Measurements from ENCODE around the gene SCGB3A1. TPM values are rescaled to one million over a fixed set of nuclear protein-coding genes. Genes with fewer than 3 reads are reported as not detected.

Gene SCGB3A1
- total and polyA plus RNA-seq, 8 donors: 1.1 to 104 (median 2.9) TPM

DNA sequence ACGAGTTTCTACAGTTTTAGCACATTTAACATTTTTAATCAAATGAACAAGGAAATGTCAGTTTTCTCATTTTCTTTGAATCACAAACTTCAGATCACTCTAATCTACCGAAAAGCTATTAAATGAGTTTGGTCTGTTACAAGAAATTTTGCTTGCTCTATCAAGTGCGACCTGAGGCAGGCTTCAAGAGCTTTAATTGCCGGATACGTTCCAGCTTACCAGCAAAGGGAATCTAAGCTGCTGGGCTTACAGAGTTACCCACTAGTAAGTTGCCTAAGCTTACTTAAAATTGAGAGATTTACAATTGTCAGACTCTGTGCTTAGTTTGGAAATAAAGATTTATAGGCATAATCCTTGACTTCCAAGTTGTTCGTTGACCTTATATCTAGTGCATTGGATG is 10.6 kb downstream of the SCGB3A1 start:
- intact Hi-C loops (cut with DNase I): no loop called here
- peaks cover 0 to 23% of the 10 kb centered on the region in 2 donors for H3K36me3 ChIP-seq
- no peak for ATAC-seq
- H3K4me1 ChIP-seq: no peaks in the 10 kb centered on the region
- DNase-seq: no peak
- TF ChIP-seq, protein P1, sequence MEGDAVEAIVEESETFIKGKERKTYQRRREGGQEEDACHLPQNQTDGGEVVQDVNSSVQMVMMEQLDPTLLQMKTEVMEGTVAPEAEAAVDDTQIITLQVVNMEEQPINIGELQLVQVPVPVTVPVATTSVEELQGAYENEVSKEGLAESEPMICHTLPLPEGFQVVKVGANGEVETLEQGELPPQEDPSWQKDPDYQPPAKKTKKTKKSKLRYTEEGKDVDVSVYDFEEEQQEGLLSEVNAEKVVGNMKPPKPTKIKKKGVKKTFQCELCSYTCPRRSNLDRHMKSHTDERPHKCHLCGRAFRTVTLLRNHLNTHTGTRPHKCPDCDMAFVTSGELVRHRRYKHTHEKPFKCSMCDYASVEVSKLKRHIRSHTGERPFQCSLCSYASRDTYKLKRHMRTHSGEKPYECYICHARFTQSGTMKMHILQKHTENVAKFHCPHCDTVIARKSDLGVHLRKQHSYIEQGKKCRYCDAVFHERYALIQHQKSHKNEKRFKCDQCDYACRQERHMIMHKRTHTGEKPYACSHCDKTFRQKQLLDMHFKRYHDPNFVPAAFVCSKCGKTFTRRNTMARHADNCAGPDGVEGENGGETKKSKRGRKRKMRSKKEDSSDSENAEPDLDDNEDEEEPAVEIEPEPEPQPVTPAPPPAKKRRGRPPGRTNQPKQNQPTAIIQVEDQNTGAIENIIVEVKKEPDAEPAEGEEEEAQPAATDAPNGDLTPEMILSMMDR (IDR thresholded peaks at IDR 0.05): no peak
- no peak overlapping the region for H3K4me3 ChIP-seq
- no peaks in the 10 kb centered on the region for H3K9me3 ChIP-seq
- peaks cover 0 to 5% of the 10 kb centered on the region in 2 donors for H3K27me3 ChIP-seq
- H3K27ac ChIP-seq: no peak overlapping the region

DNA sequence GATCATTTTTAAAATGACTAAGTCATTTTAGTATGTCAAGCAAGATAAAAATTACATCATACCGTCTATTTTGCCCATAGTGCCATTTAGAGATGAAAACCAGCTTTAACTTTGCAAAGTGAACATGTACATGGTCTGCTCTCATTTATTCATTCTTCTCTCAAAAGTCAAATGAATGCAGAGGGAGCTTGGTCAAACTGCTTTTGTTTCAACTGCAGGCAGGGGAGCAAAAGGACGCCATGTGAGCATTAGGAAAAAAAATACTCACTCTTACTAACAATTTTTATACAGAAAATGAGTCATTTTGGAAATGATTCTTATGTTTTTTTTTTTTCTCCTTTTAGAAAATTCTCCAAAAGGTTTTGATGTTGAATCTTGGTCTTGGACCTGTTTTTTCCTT is 15.7 kb downstream of the SCGB3A1 start:
- Histone ChIP-seq H3K9me3 (no peaks in the 10 kb centered on the region), H3K27me3 (no peaks in the 10 kb centered on the region), H3K4me1 (no peaks in the 10 kb centered on the region), H3K27ac (no peak overlapping the region), H3K4me3 (no peak overlapping the region), H3K36me3 (peaks cover 0 to 65% of the 10 kb centered on the region in 2 donors)
- DNase-seq (no peak), ATAC-seq (no peak)
- intact Hi-C loops (cut with DNase I): no loop called here
- TF ChIP-seq, protein P1 (IDR thresholded peaks at IDR 0.05): no peak

DNA sequence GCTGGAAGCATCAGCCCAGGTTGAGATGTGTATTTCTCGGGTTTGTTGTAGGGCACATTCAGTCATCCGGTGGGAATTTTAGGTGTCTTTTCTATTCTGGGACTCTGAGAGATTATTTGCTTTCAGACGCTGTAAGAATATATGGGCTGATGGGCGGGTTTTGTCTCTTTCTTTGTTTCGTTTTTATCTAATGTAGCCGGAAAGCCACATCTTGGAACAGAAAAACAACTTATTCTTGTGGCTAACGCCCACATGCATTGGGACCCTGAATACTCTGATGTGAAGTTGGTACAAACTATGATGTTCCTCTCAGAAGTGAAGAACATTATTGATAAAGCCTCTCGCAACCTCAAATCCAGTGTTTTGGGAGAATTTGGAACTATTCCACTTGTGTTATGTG is 22.4 kb downstream of the SCGB3A1 start:
- Histone ChIP-seq H3K27me3 (no peaks in the 10 kb centered on the region), H3K4me3 (no peak overlapping the region), H3K9me3 (no peaks in the 10 kb centered on the region), H3K36me3 (peaks cover 0 to 78% of the 10 kb centered on the region in 2 donors), H3K27ac (no peak overlapping the region), H3K4me1 (no peaks in the 10 kb centered on the region)
- ATAC-seq (no peak), DNase-seq (no peak)
- TF ChIP-seq, protein P1 (IDR thresholded peaks at IDR 0.05): no peak
- intact Hi-C loops (cut with DNase I): no loop called here

DNA sequence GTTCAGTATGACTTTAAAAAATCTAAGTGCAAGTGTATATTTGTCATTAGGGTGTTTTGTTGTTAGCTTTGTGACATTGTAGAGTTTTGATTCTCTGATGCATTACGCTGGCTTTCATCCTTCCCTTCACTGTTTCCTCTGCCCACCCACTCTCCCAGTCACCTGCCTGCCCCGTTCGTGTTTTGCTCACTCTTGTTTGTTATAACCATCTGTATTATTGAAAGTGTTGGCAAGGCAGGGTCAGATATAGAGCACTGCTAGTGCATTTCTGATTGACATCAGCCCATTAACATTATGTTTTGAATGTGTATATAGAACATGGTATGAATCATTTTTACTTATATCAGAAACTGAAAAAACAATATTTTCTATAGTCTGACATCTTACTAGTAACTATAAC is 27.3 kb downstream of the SCGB3A1 start:
- TF ChIP-seq, protein P1 (IDR thresholded peaks at IDR 0.05): no peak
- Histone ChIP-seq H3K27me3 (no peaks in the 10 kb centered on the region), H3K27ac (no peak overlapping the region), H3K9me3 (no peaks in the 10 kb centered on the region), H3K36me3 (peaks cover 0 to 60% of the 10 kb centered on the region in 2 donors), H3K4me3 (no peak overlapping the region), H3K4me1 (no peaks in the 10 kb centered on the region)
- intact Hi-C loops (cut with DNase I): no loop called here
- peak in 1 of 4 donors; percentile 15 for DNase-seq
- ATAC-seq: no peak

DNA sequence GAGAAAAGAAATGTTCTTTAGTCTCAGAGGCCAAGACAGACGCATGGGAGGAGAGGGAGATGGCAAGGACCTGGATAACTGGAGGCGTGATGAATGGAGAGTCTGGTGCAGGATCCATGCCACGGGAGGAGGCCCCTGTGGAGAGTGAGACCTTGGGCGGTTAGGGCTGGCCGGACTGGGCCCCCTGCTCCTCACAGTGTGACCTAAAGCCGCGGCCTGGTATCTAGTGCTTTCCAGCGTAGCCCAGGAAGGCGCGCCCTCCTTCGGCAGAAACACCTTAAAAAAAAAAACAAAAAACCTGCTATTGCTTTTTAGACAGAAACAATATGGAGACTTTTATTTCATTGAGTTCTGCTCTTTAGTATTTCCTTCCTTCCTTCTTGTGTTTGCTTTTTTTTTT is 33.1 kb downstream of the SCGB3A1 start:
- intact Hi-C loops (cut with DNase I): no loop called here
- peaks cover 0 to 30% of the 10 kb centered on the region in 2 donors for H3K36me3 ChIP-seq
- H3K4me1 ChIP-seq: no peaks in the 10 kb centered on the region
- H3K9me3 ChIP-seq: no peaks in the 10 kb centered on the region
- DNase-seq: peak in 1 of 4 donors; percentile 52
- no peak overlapping the region for H3K27ac ChIP-seq
- H3K4me3 ChIP-seq: no peak overlapping the region
- TF ChIP-seq, protein P1 (IDR thresholded peaks at IDR 0.05): no peak
- H3K27me3 ChIP-seq: no peaks in the 10 kb centered on the region
- no peak for ATAC-seq
